H1 (cell line): Measurements from ENCODE around the gene KLF16. TPM values are rescaled to one million over a fixed set of nuclear protein-coding genes. Genes with fewer than 3 reads are reported as not detected.

ENCODE experiments used
- CTCF ChIA-PET: fragments of 300-600 bp; sonication (Branson Sonifier 250); formaldehyde crosslinking; loops from one replicate; lab custom pipeline; 2021; ENCODE audit not compliant: partially characterized antibody; lab: Charles Lee
- POLR2A ChIA-PET: fragments of 300-600 bp; sonication (Branson Sonifier 250); formaldehyde crosslinking; loops from one replicate; lab custom pipeline; 2021; ENCODE audit warnings: inconsistent platforms; ENCODE audit not compliant: partially characterized antibody; lab: Charles Lee
- DNase-seq, 2 experiments: peaks; one replicate each; pipeline versions ENCODE4 v3.0.0 to v3.0.0-alpha.2; 2010 to 2022; ENCODE audit warnings: low spot score in 2 of 2, low read depth in 1 of 2, mixed read lengths in 1 of 2
- FAIRE-seq: peaks from 2 replicates; lab custom pipeline; 2011; peaks lifted over from hg19 to GRCh38; lab: Jason Lieb, UNC
- H2AFZ ChIP-seq: 2 replicates; pipeline ENCODE4 v1.8.1; 2012; ENCODE audit warnings: low read length, inconsistent platforms
- H2AK5ac ChIP-seq: 2 replicates; pipeline ENCODE4 v1.6.1; 2013; ENCODE audit warnings: low read depth, low read length
- H2BK120ac ChIP-seq: replicated peaks from 2 replicates; pipeline ENCODE3; 2013; ENCODE audit warnings: low read depth, low read length, inconsistent platforms
- H2BK12ac ChIP-seq: 2 replicates; pipeline ENCODE4 v1.6.1; 2013; ENCODE audit warnings: low read depth, low read length
- H2BK15ac ChIP-seq: 2 replicates; pipeline ENCODE4 v1.6.1; 2013; ENCODE audit warnings: low read length
- H2BK20ac ChIP-seq: 2 replicates; pipeline ENCODE4 v1.6.1; 2013; ENCODE audit warnings: low read length
- H2BK5ac ChIP-seq: 2 replicates; pipeline ENCODE4 v1.6.1; 2013; ENCODE audit warnings: low read depth, low read length
- H3K14ac ChIP-seq: 2 replicates; pipeline ENCODE4 v1.6.1; 2013; ENCODE audit warnings: inconsistent platforms; ENCODE audit not compliant: insufficient read length
- H3K18ac ChIP-seq: 2 replicates; pipeline ENCODE4 v1.6.1; 2013; ENCODE audit warnings: low read length; ENCODE audit errors: extremely low read depth
- H3K23ac ChIP-seq: 2 replicates; pipeline ENCODE4 v1.6.1; 2013; ENCODE audit warnings: inconsistent platforms; ENCODE audit not compliant: insufficient read length
- H3K23me2 ChIP-seq: 2 replicates; pipeline ENCODE4 v1.6.1; 2013; ENCODE audit warnings: low read depth, low read length
- H3K27ac ChIP-seq: 2 replicates; pipeline ENCODE4 v1.6.1; 2011; ENCODE audit warnings: low read depth, low read length, inconsistent platforms
- H3K27me3 ChIP-seq, 4 experiments: replicated peaks in 1 of 4; 1 replicate in 1 of 4; 2 replicates in 3 of 4; pipeline versions ENCODE4 v1.6.1 to v1.8.1; 2011 to 2013; ENCODE audit warnings: low read length in 3 of 4, mild to moderate bottlenecking in 3 of 4, inconsistent platforms in 2 of 4, mixed read lengths in 2 of 4, moderate library complexity in 1 of 4; ENCODE audit not compliant: control insufficient read depth in 3 of 4, insufficient read depth in 3 of 4; ENCODE audit errors: extremely low read depth in 1 of 4
- H3K36me3 ChIP-seq, 4 experiments: 2 replicates each; pipeline versions ENCODE4 v1.6.1 to v1.8.1; 2011 to 2013; ENCODE audit warnings: mild to moderate bottlenecking in 4 of 4, low read length in 3 of 4, moderate library complexity in 2 of 4, control low read depth in 1 of 4, inconsistent platforms in 1 of 4; ENCODE audit not compliant: insufficient read depth in 4 of 4, control insufficient read depth in 2 of 4
- H3K4ac ChIP-seq: replicated peaks from 2 replicates; pipeline ENCODE3; 2013; ENCODE audit warnings: low read length, low read depth, mixed read lengths, inconsistent platforms; ENCODE audit not compliant: insufficient read length
- H3K4me1 ChIP-seq, 4 experiments: replicated peaks in 1 of 4; 1 replicate in 1 of 4; 2 replicates in 3 of 4; pipeline versions ENCODE4 v1.6.1 to v1.8.1; 2011 to 2013; ENCODE audit warnings: low read length in 3 of 4, inconsistent platforms in 2 of 4, mixed read lengths in 1 of 4; ENCODE audit not compliant: insufficient read depth in 4 of 4, control insufficient read depth in 3 of 4
- H3K4me2 ChIP-seq, 2 experiments: 2 replicates each; pipeline versions ENCODE4 v1.6.1 to v1.8.1; 2011 to 2013; ENCODE audit warnings: low read depth in 2 of 2, low read length in 2 of 2, control low read depth in 1 of 2, inconsistent platforms in 1 of 2, mild to moderate bottlenecking in 1 of 2; ENCODE audit not compliant: insufficient read depth in 1 of 2
- H3K4me3 ChIP-seq, 4 experiments: fragments of 200-600, 300-600 bp in 1 of 4; sonication (generic), shearing (Covaris generic), sonication (Bioruptor Twin) in 1 of 4; 2 replicates each; pipeline versions ENCODE4 v1.5.1 to v1.8.1; 2011 to 2016; ENCODE audit warnings: low read length in 4 of 4, low read depth in 3 of 4, control low read depth in 2 of 4, inconsistent platforms in 2 of 4, mild to moderate bottlenecking in 2 of 4, mixed read lengths in 1 of 4, moderate library complexity in 1 of 4; ENCODE audit not compliant: insufficient read depth in 2 of 4; ENCODE audit errors: extremely low read depth in 1 of 4
- H3K56ac ChIP-seq: replicated peaks from 2 replicates; pipeline ENCODE3; 2013; ENCODE audit warnings: low read depth, mild to moderate bottlenecking, mixed read lengths, low read length, inconsistent platforms; ENCODE audit not compliant: insufficient read length
- H3K79me1 ChIP-seq: 2 replicates; pipeline ENCODE4 v1.6.1; 2013; ENCODE audit warnings: low read depth, low read length, control low read depth
- H3K79me2 ChIP-seq, 2 experiments: 2 replicates each; pipeline versions ENCODE4 v1.6.1 to v1.8.1; 2012 to 2013; ENCODE audit warnings: low read length in 2 of 2, mild to moderate bottlenecking in 2 of 2, inconsistent platforms in 1 of 2; ENCODE audit not compliant: insufficient read depth in 2 of 2, control insufficient read depth in 1 of 2
- H3K9ac ChIP-seq, 4 experiments: replicated peaks in 1 of 4; 1 replicate in 1 of 4; 2 replicates in 3 of 4; pipeline versions ENCODE4 v1.6.1 to v1.8.1; 2011 to 2013; ENCODE audit warnings: low read depth in 3 of 4, low read length in 3 of 4, control low read depth in 2 of 4, mild to moderate bottlenecking in 2 of 4, moderate library complexity in 2 of 4, inconsistent platforms in 1 of 4; ENCODE audit errors: extremely low read depth in 1 of 4
- H3K9me3 ChIP-seq, 2 experiments: 2 replicates each; pipeline versions ENCODE4 v1.6.1 to v1.8.1; 2012 to 2013; ENCODE audit warnings: mild to moderate bottlenecking in 2 of 2, moderate library complexity in 2 of 2, control low read depth in 1 of 2, inconsistent platforms in 1 of 2, low read depth in 1 of 2, low read length in 1 of 2, mixed read lengths in 1 of 2; ENCODE audit not compliant: insufficient read depth in 2 of 2
- H4K20me1 ChIP-seq, 2 experiments: replicated peaks in 1 of 2; 2 replicates each; pipeline versions ENCODE3 to v1.8.1; 2011 to 2013; ENCODE audit warnings: inconsistent platforms in 2 of 2, low read length in 2 of 2, mild to moderate bottlenecking in 1 of 2; ENCODE audit not compliant: insufficient read depth in 2 of 2, control insufficient read depth in 1 of 2
- H4K5ac ChIP-seq: 2 replicates; pipeline ENCODE4 v1.6.1; 2013; ENCODE audit warnings: low read length, low read depth, mixed read lengths, inconsistent platforms; ENCODE audit not compliant: insufficient read length
- H4K8ac ChIP-seq: 2 replicates; pipeline ENCODE4 v1.8.0; 2013; ENCODE audit warnings: mild to moderate bottlenecking, moderate library complexity, low read length, inconsistent platforms; ENCODE audit not compliant: insufficient read depth; ENCODE audit errors: extremely low read depth
- H4K91ac ChIP-seq: replicated peaks from 2 replicates; pipeline ENCODE3; 2013; ENCODE audit warnings: low read length, mixed read lengths, inconsistent platforms; ENCODE audit not compliant: insufficient read length
- ATF3 ChIP-seq: IDR thresholded peaks from 2 replicates; pipeline ENCODE4 v1.6.1; 2011; ENCODE audit warnings: low read depth, mild to moderate bottlenecking, low read length; ENCODE audit not compliant: insufficient read depth
- BCL11A ChIP-seq, 2 experiments: IDR thresholded peaks; one replicate each; pipeline ENCODE4 v1.6.1; 2011; ENCODE audit warnings: low read depth in 2 of 2, low read length in 2 of 2, mild to moderate bottlenecking in 2 of 2
- CEBPB ChIP-seq: IDR thresholded peaks from 2 replicates; pipeline ENCODE4 v1.6.1; 2012; ENCODE audit warnings: low read depth, low read length
- CREB1 ChIP-seq: IDR thresholded peaks from 2 replicates; pipeline ENCODE4 v1.6.1; 2012; ENCODE audit warnings: inconsistent platforms
- KDM5A ChIP-seq: fragments of 200-600 bp; IDR thresholded peaks from 2 replicates; pipeline ENCODE4 v1.7.1; 2012; ENCODE audit warnings: mild to moderate bottlenecking, low read length, inconsistent platforms, mixed read lengths
- POLR2A ChIP-seq, 2 experiments: IDR thresholded peaks; 1 replicate in 1 of 2; 2 replicates in 1 of 2; pipeline ENCODE4 v1.6.1; 2011; ENCODE audit warnings: low read depth in 2 of 2, low read length in 2 of 2, mild to moderate bottlenecking in 2 of 2; ENCODE audit errors: control extremely low read depth in 1 of 2
- POU5F1 ChIP-seq: IDR thresholded peaks from 2 replicates; pipeline ENCODE4 v1.6.1; 2011; ENCODE audit warnings: low read depth, mild to moderate bottlenecking, low read length, moderate library complexity
- RAD21 ChIP-seq, 2 experiments: IDR thresholded peaks in 1 of 2; conservative IDR thresholded peaks in 1 of 2; 2 replicates each; pipeline ENCODE4 v1.6.1; 2011; ENCODE audit warnings: low read depth in 2 of 2, low read length in 2 of 2, improper control_type of control experiment in 1 of 2, inconsistent platforms in 1 of 2, mild to moderate bottlenecking in 1 of 2, moderate library complexity in 1 of 2
- SP2 ChIP-seq: IDR thresholded peaks from 2 replicates; pipeline ENCODE4 v1.6.1; 2012; ENCODE audit warnings: mild to moderate bottlenecking, low read length, inconsistent platforms
- TAF7 ChIP-seq: optimal IDR thresholded peaks from 2 replicates; pipeline ENCODE3; 2011; ENCODE audit warnings: low read depth, mild to moderate bottlenecking, inconsistent platforms, low read length, moderate library complexity, borderline replicate concordance
- TCF12 ChIP-seq: IDR thresholded peaks from 2 replicates; pipeline ENCODE4 v1.6.1; 2011; ENCODE audit warnings: low read depth, mild to moderate bottlenecking, low read length
- WGBS, 2 experiments: shearing (Covaris generic) in 1 of 2; methylation state at CpG; one replicate each; pipeline versions ENCODE4 v1.1.6 to v1.1.7; 2013 to 2015; ENCODE audit warnings: low lambda C conversion rate in 2 of 2, mixed read lengths in 2 of 2, inconsistent platforms in 1 of 2, low coverage in 1 of 2, missing lambda C conversion rate in 1 of 2; ENCODE audit not compliant: insufficient replicate concordance in 2 of 2, insufficient coverage in 1 of 2, insufficient read length in 1 of 2; ENCODE audit errors: extremely low coverage in 1 of 2, missing lambda C conversion rate in 1 of 2; 5-methylcytosine and 5-hydroxymethylcytosine counted together
- polyA plus RNA-seq, 7 experiments: library from polyadenylated mRNA; depleted of rRNA in 3 of 7; stranded (reverse) in 5 of 7; unstranded in 2 of 7; fragments of >200 nt in 5 of 7; fragments of 200-250 nt in 2 of 7; gene quantifications; 1 replicate in 5 of 7; 2 replicates in 1 of 7; 4 replicates in 1 of 7; pipeline versions ENCODE4 v1.2.1 to v1.2.3, GENCODE V29; 2011 to 2013; ENCODE audit warnings: missing spikeins in 2 of 7, mixed read lengths in 2 of 7
- total RNA-seq: library from RNA; stranded (reverse); fragmentation: NEBNext Ultra II Directional; extraction: Animal tissue kit (Norgen Biotek cat#: 25700); gene quantifications from 2 replicates; pipeline ENCODE4 v1.2.1, GENCODE V29; 2021

KLF16 gene
- total and polyA plus RNA-seq, 2 of the 8 experiments (the other 6 are each of a cell fraction or from before 2014, with no cell fraction given), result 14.3 to 45.9 TPM

- Histone ChIP-seq H3K4me2 (peak overlapping the region in 1 of 2 experiments; percentile 31; a peak in 1 of 4 replicates), H3K4ac (no peak overlapping the region), H3K27me3 (no peaks in the 10 kb centered on the region; a peak in 2 of 7 replicates), H3K9me3 (no peaks in the 10 kb centered on the region), H3K14ac (no peak overlapping the region), H3K56ac (no peak overlapping the region), H2BK5ac (peak overlapping the region; percentile 66), H2BK12ac (peak overlapping the region; percentile 68; the same call in 1 of the 2 replicates), H3K4me3 (no peak overlapping the region), H2BK20ac (peak overlapping the region; percentile 21; the same call in 1 of the 2 replicates), H3K23ac (no peak overlapping the region), H3K27ac (no peak overlapping the region), H4K8ac (no peak overlapping the region), H3K4me1 (peaks cover 3 to 14% (median 9%) of the 10 kb centered on the region in 4 experiments; a peak in 6 of 7 replicates), H3K23me2 (peaks cover 6% of the 10 kb centered on the region; the same call in 1 of the 2 replicates), H3K36me3 (no peaks in the 10 kb centered on the region), H3K18ac (no peak overlapping the region), H2AFZ (no peak overlapping the region), H2AK5ac (0 out of 2 replicates have a peak overlapping the region, but pooled peaks have one; percentile 40), H3K79me1 (peaks cover 23% of the 10 kb centered on the region), H3K9ac (peak overlapping the region in 1 of 4 experiments; percentile 7; a peak in 2 of 7 replicates), H4K20me1 (peaks cover 13 to 23% of the 10 kb centered on the region in 2 experiments), H2BK15ac (peak overlapping the region; percentile 81; the same call in 1 of the 2 replicates), H4K5ac (no peak overlapping the region), H2BK120ac (no peak overlapping the region), H4K91ac (no peak overlapping the region), H3K79me2 (peaks cover 7 to 29% of the 10 kb centered on the region in 2 experiments; a peak in 3 of 4 replicates)
- FAIRE-seq (no peak), DNase-seq (no peak)
- WGBS, 2 experiments, result 85% methylated on average over 25 of the region's 25 CpGs; no CpG with 5 or more reads in 1 of the 2 experiments
- ChIA-PET POLR2A (interaction anchor here (1.3 to 1.4 kb wide), 4 partner anchors 14 to 166 kb away, joined by 3 to 5 read pairs (median 4); partner anchors contain the start of genes ADAT3 and SCAMP4), CTCF (interaction anchor here (1.1 to 1.3 kb wide), 2 partner anchors 62 to 186 kb away, joined by 3 read pairs; no protein-coding TSS in a partner anchor)
- TF ChIP-seq CREB1 (no peak), KDM5A (no peak), POU5F1 (no peak), CEBPB (no peak), BCL11A (IDR thresholded peaks at IDR 0.05; ENCODE audit: low read depth in 2 of 2, low read length in 2 of 2) (no peak), ATF3 (no peak), POLR2A (IDR thresholded peaks at IDR 0.05; ENCODE audit: control extremely low read depth in 1 of 2, low read depth in 2 of 2, low read length in 2 of 2) (no peak), SP2 (no peak), TCF12 (no peak), RAD21 (IDR thresholded peaks at IDR 0.05 in 1 of 2, conservative IDR thresholded peaks at IDR 0.05 in 1 of 2; ENCODE audit: low read depth in 2 of 2, low read length in 2 of 2) (no peak), TAF7 (no peak)
These were observed 19.7 kb upstream of the KLF16 start for GRCh38 chr19:1882786-1883692.
